UCSD-AML1 (cell line): ENCODE measurements around the gene CUL2.
"Not testable (repeated sequence)": the region's sequence is repeated elsewhere in the genome, so short reads cannot be mapped to it uniquely, and the experiment has no call there.

Experiments
- DNase-seq: peaks from one replicate; lab custom pipeline; 2025; ENCODE audit not compliant: unreplicated experiment; lab: John Stamatoyannopoulos, UW

CUL2 gene

GRCh38 chr10:35080261-35080660 lies 9.9 kb downstream of the CUL2 start:
- not testable (repeated sequence) for DNase-seq

- no peak for DNase-seq
These were observed 10.4 kb downstream of the CUL2 start for GRCh38 chr10:35079763-35080162.

GRCh38 chr10:35079265-35079664 lies 10.9 kb downstream of the CUL2 start:
- DNase-seq: no peak

- no peak for DNase-seq
These were observed 14.9 kb downstream of the CUL2 start for GRCh38 chr10:35075228-35075627.

GRCh38 chr10:35074266-35074665 lies 15.9 kb downstream of the CUL2 start:
- DNase-seq: no peak

- DNase-seq: no peak
These were observed 19.6 kb downstream of the CUL2 start for GRCh38 chr10:35070521-35070920.

GRCh38 chr10:35063837-35064454 lies 26.2 kb downstream of the CUL2 start:
- no peak for DNase-seq

GRCh38 chr10:35059481-35059880 lies 30.7 kb downstream of the CUL2 start:
- DNase-seq: no peak

GRCh38 chr10:35058686-35059085 lies 31.5 kb downstream of the CUL2 start:
- no peak for DNase-seq

GRCh38 chr10:35058134-35058533 lies 32.0 kb downstream of the CUL2 start:
- DNase-seq: no peak

- DNase-seq: no peak
These were observed 33.5 kb downstream of the CUL2 start for GRCh38 chr10:35056686-35057085.

- no peak for DNase-seq
These were observed 34.0 kb downstream of the CUL2 start for GRCh38 chr10:35056133-35056532.

- no peak for DNase-seq
These were observed 39.6 kb downstream of the CUL2 start for GRCh38 chr10:35050568-35050967.

GRCh38 chr10:35046074-35046473 lies 44.1 kb downstream of the CUL2 start:
- no peak for DNase-seq

- not testable (repeated sequence) for DNase-seq
These were observed 44.9 kb downstream of the CUL2 start for GRCh38 chr10:35045275-35045674.

- DNase-seq: no peak
These were observed 46.3 kb downstream of the CUL2 start for GRCh38 chr10:35043796-35044344.

- DNase-seq: no peak
These were observed 47.4 kb downstream of the CUL2 start for GRCh38 chr10:35042783-35043182.

GRCh38 chr10:35041502-35041879 lies 48.6 kb downstream of the CUL2 start:
- no peak for DNase-seq

- DNase-seq: no peak
These were observed 49.2 kb downstream of the CUL2 start for GRCh38 chr10:35040760-35041501.

- DNase-seq: no peak
These were observed 53.0 kb downstream of the CUL2 start for GRCh38 chr10:35037104-35037503.

GRCh38 chr10:35035606-35036005 lies 54.5 kb downstream of the CUL2 start:
- DNase-seq: no peak

GRCh38 chr10:35027567-35027966 lies 62.6 kb downstream of the CUL2 start:
- DNase-seq: no peak

GRCh38 chr10:35025916-35026315 lies 64.2 kb downstream of the CUL2 start:
- no peak for DNase-seq
